H1 (cell line): ENCODE data around the gene ARNT2.

ENCODE experiments used
- CBX5 ChIP-seq: fragments of 300-800, 300-1000 bp; sonication (generic); IDR thresholded peaks from 2 replicates; pipeline ENCODE4 v1.7.1; 2016; ENCODE audit warnings: antibody characterized with exemption, low read length, low read depth
- RAD21 ChIP-seq, 2 experiments: IDR thresholded peaks in 1 of 2; conservative IDR thresholded peaks in 1 of 2; 2 replicates each; pipeline ENCODE4 v1.6.1; 2011; ENCODE audit warnings: low read depth in 2 of 2, low read length in 2 of 2, improper control_type of control experiment in 1 of 2, inconsistent platforms in 1 of 2, mild to moderate bottlenecking in 1 of 2, moderate library complexity in 1 of 2
- SIN3A ChIP-seq, 2 experiments: IDR thresholded peaks in 1 of 2; conservative IDR thresholded peaks in 1 of 2; 2 replicates each; pipeline ENCODE4 v1.6.1; 2011 to 2012; ENCODE audit warnings: low read length in 2 of 2, improper control_type of control experiment in 1 of 2, low read depth in 1 of 2, mild to moderate bottlenecking in 1 of 2
- TF ChIP-seq, protein P1 (sequence below), 3 experiments: IDR thresholded peaks; 1 replicate in 2 of 3; 2 replicates in 1 of 3; pipeline versions ENCODE4 v1.5.1 to v1.6.1; 2011; ENCODE audit warnings: low read length in 3 of 3, mild to moderate bottlenecking in 3 of 3, inconsistent platforms in 2 of 3, low read depth in 1 of 3, moderate library complexity in 1 of 3; ENCODE audit not compliant: insufficient read depth in 1 of 3; ENCODE audit errors: control extremely low read depth in 1 of 3

DNA sequence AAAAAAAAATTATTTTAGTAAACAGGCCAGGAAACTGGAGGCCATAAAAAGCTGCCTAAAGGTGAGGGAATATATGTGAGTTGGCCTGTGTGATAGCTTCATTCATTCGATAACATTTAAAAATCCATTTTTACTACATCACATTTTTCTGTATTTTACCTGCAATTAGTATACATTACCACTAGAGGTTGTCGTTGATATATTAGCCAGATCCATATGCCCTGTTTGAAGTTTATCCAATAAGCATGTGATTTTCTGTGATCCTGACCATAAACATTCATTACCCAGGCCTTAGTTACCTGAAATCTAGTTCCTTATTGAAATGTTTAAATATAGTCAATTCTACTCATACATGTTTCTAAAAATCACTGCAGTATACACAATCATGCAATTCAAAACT, 71.4 kb downstream of the ARNT2 start:
- TF ChIP-seq CBX5 (no peak), SIN3A (conservative IDR thresholded peaks at IDR 0.05 in 1 of 2, IDR thresholded peaks at IDR 0.05 in 1 of 2; ENCODE audit: low read depth in 1 of 2, low read length in 2 of 2) (no peak), RAD21 (IDR thresholded peaks at IDR 0.05 in 1 of 2, conservative IDR thresholded peaks at IDR 0.05 in 1 of 2; ENCODE audit: low read depth in 2 of 2, low read length in 2 of 2) (peak in 1 of 2 experiments; percentile 11; a peak in 1 of 4 replicates)
- TF ChIP-seq, protein P1, sequence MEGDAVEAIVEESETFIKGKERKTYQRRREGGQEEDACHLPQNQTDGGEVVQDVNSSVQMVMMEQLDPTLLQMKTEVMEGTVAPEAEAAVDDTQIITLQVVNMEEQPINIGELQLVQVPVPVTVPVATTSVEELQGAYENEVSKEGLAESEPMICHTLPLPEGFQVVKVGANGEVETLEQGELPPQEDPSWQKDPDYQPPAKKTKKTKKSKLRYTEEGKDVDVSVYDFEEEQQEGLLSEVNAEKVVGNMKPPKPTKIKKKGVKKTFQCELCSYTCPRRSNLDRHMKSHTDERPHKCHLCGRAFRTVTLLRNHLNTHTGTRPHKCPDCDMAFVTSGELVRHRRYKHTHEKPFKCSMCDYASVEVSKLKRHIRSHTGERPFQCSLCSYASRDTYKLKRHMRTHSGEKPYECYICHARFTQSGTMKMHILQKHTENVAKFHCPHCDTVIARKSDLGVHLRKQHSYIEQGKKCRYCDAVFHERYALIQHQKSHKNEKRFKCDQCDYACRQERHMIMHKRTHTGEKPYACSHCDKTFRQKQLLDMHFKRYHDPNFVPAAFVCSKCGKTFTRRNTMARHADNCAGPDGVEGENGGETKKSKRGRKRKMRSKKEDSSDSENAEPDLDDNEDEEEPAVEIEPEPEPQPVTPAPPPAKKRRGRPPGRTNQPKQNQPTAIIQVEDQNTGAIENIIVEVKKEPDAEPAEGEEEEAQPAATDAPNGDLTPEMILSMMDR (IDR thresholded peaks at IDR 0.05; ENCODE audit: control extremely low read depth in 1 of 3, insufficient read depth in 1 of 3, low read depth in 1 of 3, low read length in 3 of 3), result peak in 1 of 3 experiments; percentile 18; a peak in 2 of 4 replicates
